ENCODE measurements around the gene NOVA2. TPM values are rescaled to one million over a fixed set of nuclear protein-coding genes. Genes with fewer than 3 reads are reported as not detected.

Gene NOVA2
- total RNA-seq, 1 donor from 2014 or later = not detected

DNA sequence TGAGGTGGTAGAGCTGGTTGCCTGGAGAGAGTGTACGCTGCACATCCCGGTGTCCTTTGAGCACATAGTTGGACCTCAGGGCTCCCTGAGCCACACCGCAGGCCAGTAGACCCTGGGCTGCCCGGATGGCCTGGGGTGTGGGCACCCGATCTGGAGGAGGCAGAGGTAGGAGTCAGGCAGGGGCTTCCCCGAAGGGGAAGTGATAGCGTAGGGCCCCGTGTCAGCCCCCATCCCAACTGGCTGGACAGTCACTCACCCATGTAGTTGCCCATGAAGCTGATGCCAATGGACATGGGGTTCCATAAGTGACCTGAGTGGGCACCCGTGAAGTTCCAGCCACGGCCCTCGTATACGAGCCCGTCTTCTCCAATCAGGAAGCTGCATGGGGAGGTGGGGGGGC, 45.6 kb upstream of the NOVA2 start:
- H3K4me3 ChIP-seq (ENCODE audit: low read depth, low read length) = no peak overlapping the region
- TF ChIP-seq, protein P1, sequence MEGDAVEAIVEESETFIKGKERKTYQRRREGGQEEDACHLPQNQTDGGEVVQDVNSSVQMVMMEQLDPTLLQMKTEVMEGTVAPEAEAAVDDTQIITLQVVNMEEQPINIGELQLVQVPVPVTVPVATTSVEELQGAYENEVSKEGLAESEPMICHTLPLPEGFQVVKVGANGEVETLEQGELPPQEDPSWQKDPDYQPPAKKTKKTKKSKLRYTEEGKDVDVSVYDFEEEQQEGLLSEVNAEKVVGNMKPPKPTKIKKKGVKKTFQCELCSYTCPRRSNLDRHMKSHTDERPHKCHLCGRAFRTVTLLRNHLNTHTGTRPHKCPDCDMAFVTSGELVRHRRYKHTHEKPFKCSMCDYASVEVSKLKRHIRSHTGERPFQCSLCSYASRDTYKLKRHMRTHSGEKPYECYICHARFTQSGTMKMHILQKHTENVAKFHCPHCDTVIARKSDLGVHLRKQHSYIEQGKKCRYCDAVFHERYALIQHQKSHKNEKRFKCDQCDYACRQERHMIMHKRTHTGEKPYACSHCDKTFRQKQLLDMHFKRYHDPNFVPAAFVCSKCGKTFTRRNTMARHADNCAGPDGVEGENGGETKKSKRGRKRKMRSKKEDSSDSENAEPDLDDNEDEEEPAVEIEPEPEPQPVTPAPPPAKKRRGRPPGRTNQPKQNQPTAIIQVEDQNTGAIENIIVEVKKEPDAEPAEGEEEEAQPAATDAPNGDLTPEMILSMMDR (conservative IDR thresholded peaks at IDR 0.05; ENCODE audit: low read depth, low read length) = no peak

DNA sequence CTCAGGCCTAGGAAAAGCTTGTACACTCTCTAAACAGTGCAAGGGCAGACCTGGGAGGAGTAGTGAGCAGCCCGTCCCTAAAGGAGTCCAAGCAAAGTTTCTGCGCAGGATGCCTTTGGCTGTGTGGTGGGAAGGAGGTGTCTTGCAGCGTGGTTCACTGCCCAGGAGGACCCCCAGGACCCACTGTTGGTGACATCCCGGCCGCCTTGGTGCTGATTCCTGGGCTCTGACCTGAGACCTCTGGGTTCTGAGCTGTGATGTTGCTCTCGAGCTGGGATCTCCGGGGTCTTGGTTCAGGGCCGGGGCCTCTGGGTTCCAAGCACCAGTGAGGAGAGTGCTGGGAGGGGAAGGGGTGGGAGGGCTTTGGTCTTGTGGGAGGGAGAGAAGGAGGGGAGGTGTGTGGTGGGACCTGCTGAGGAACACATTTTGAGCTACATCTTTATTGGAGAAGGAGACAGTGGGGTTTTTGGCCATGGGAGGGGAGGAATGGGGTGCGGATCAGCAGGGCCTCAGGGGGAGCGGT, 45.1 kb upstream of the NOVA2 start:
- TF ChIP-seq, protein P1 (conservative IDR thresholded peaks at IDR 0.05; ENCODE audit: low read depth, low read length) = no peak
- no peak overlapping the region for H3K4me3 ChIP-seq (ENCODE audit: low read depth, low read length)
- no peak for DNase-seq (ENCODE audit: low read depth)

More for the DNA sequence above, 45.6 kb upstream of the NOVA2 start:
- DNase-seq (ENCODE audit: low read depth) = no peak

DNA sequence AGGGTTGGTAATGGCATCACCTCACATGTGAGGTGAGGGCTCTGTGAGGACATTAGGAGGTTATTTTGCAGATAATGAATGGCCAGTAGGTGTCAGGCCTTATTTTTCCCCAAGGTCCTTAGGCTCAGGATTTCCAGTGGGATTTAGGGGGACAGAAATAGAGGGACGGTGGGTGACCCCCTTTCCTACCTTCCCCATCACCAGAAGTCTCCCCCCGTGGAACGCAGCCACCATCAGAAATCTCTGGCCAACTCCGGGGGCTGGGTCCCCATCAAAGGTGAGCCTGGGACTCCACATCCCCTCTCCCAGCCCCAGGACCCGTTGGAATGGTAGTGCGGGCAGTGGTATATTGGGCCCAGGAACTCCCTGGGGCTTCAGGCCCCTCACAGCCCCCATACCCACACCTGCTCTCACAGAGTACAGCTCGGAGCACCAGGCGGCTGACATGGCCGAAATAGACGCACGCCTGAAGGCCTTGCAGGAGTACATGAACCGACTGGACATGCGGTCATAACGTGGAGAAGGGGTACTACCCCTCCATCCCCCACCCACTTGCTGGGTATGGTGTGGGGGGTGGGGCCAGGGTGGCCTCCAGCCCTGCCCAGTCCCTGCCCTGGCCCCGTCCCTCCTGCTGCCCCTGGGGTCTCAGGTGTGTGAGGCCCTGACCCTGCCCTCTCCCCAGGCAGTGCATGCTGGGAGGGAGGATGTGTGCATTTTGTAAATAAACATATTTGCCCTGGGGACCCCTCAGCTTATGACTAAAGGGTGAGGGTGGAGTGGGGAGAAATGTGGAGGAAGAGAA, 44.4 kb upstream of the NOVA2 start:
- no peak for DNase-seq (ENCODE audit: low read depth)
- no peak overlapping the region for H3K4me3 ChIP-seq (ENCODE audit: low read depth, low read length)
- TF ChIP-seq, protein P1 (conservative IDR thresholded peaks at IDR 0.05; ENCODE audit: low read depth, low read length) = no peak

DNA sequence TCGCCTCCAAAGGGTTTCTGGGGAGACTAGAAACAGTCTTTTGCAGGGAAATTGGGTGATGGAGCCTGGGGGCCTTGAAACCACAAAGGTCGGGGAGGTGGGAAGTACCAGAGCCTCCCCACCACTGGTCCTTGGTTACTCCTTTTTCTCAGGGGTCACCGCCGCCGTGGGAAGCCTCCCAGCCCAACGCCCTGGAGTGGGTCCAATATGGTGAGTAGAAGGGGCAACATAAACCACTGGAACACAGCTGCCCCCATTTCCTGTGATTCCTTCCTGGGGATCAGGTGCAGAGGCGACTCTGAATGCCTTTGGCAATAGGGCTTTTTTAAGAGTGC, 43.4 kb upstream of the NOVA2 start:
- H3K4me3 ChIP-seq (ENCODE audit: low read depth, low read length) = no peak overlapping the region
- TF ChIP-seq, protein P1 (conservative IDR thresholded peaks at IDR 0.05; ENCODE audit: low read depth, low read length) = no peak
- no peak for DNase-seq (ENCODE audit: low read depth)

DNA sequence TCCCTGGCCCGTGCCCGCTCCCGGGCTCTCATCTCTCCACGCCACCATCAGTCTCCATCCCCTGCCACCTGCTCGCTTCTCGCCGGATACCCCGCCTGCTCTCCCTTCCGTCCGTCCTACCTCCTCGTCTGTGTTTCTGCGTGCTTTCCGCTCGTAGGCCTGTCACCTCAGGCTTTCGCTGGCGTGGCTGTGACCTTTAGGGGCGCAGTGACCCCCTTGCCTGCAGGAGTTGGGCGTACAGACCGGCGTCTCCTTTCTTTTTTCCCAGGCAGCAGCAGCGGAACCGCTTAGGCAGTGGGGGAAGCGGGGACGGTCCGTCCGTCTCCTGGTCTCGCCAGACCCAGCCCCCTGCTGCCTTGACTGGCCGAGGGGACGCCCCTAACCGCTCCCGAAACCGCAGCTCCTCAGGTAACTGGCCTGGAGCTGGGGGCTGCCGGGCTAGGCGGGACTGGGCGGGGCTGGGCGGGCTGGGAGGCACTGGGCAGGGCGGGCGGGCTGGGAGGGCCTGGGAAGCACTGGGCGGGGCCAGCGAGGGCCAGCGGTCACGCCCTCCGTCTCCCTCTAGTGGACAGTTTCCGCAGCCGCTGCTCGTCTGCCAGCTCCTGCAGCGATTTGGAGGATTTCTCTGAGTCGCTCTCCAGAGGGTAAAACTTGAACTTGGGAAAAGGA, 42.9 kb upstream of the NOVA2 start:
- DNase-seq (ENCODE audit: low read depth) = no peak
- TF ChIP-seq, protein P1 (conservative IDR thresholded peaks at IDR 0.05; ENCODE audit: low read depth, low read length) = peak; percentile 67

DNA sequence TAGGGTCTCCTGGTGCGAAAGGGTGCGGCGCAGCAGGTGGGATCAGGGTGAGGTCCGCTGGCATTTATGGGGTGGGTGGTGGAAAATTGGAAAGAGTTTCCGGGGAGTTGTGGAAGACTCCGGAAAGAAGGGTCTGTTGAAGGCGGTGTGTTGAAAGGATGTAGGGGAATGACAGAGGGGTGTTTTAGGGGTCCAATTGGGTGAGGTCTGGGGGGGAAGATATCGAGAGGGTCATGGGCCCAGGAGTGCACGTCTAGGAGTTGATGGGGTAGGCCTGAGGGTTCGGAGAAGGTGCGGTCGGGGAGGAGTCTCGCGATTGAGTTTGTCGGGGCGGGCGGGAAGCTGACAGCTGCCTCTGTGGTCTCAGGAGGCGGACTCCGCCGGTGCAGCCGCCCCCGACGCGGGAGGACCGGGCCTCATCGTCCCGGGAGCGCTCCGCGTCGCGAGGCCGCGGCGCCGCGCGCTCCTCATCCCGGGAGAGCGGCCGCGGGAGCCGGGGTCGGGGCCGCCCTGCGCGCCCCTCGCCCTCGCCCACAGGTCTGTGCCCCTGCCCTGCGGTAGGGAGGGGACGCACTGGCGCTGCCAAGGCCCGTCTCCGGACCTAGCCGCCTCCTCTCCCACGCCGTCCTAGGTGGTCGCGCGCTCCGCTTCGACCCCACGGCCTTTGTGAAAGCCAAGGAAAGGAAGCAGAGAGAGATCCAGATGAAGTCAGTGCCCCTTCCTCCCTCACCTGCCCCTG, 42.2 kb upstream of the NOVA2 start:
- TF ChIP-seq, protein P1 (conservative IDR thresholded peaks at IDR 0.05; ENCODE audit: low read depth, low read length) = no peak
- H3K4me3 ChIP-seq (ENCODE audit: low read depth, low read length) = peak overlapping the region; percentile 63
- no peak for DNase-seq (ENCODE audit: low read depth)

More for the DNA sequence above, 42.9 kb upstream of the NOVA2 start:
- H3K4me3 ChIP-seq (ENCODE audit: low read depth, low read length) = peak overlapping the region; percentile 63
